Measurements from ENCODE around the gene RNF8.
"Not testable (repeated sequence)": the region's sequence is repeated elsewhere in the genome, so short reads cannot be mapped to it uniquely, and the experiment has no call there.

Gene RNF8, protein sequence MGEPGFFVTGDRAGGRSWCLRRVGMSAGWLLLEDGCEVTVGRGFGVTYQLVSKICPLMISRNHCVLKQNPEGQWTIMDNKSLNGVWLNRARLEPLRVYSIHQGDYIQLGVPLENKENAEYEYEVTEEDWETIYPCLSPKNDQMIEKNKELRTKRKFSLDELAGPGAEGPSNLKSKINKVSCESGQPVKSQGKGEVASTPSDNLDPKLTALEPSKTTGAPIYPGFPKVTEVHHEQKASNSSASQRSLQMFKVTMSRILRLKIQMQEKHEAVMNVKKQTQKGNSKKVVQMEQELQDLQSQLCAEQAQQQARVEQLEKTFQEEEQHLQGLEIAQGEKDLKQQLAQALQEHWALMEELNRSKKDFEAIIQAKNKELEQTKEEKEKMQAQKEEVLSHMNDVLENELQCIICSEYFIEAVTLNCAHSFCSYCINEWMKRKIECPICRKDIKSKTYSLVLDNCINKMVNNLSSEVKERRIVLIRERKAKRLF

GRCh38 chr6:37353761-37354525 is at the start of gene RNF8:
Gene RNF8 (plus strand): TSS chr6:37353983. CDS start chr6:37354165, 182 bp downstream.
- peak; percentile 86 for DNase-seq (ENCODE audit: low read depth)

- DNase-seq (ENCODE audit: low read depth), result no peak
Observed at GRCh38 chr6:37304766-37305165, 49.0 kb upstream of the RNF8 start.

DNA sequence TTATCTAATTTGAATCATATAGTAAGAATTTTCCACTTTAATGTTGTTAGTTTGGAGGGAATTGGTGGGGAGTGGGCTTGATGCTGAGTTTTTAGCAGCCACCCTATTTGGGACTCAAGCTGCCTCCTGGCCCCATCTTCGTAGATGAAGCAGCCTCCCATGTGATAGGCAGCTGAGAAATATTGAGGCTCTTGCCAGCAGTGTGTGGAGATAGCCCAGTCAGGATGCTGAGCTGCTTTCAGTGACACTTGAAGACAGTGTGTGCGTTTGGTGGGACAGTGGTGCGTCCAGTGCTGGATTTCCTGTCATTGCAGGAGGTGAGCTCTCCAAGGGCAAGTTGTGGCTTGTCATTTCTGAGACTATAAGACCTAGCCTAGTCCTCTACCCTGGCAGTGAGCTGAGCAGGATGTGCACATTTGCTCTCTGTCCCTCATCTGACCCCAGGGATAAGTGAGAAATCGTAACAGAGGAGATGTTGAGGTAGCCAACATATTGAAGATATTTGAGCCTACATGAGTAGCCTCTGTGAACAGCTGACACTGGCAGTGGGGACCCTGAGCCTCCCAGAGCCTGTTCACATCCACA is 47.9 kb upstream of the RNF8 start:
- no peak for DNase-seq (ENCODE audit: low read depth)

GRCh38 chr6:37306624-37307222 is 47.1 kb upstream of the RNF8 start:
- no peak for DNase-seq (ENCODE audit: low read depth)

DNA sequence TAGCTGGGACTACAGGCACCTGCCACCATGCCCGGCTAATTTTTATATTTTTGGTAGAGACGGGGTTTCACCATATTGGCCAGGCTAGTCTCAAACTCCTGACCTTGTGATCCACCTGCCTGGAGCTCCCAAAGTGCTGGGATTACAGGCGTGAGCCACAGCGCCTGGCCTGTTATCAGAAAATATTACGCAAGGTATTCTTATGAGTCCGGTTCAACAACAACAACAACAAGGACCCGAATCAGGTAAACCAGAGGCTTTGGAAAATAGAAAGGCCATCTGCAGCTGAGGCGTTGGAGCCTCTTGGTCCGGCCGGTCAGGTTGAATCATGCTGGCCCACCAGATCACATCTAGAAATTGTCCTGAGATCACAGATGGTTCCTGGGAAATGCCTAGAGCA is 46.3 kb upstream of the RNF8 start:
- not testable (repeated sequence) for DNase-seq (ENCODE audit: low read depth)

- DNase-seq (ENCODE audit: low read depth), result peak; percentile 20
Observed at GRCh38 chr6:37308069-37308815, 45.5 kb upstream of the RNF8 start.

- no peak for DNase-seq (ENCODE audit: low read depth)
Observed at GRCh38 chr6:37309046-37309445, 44.7 kb upstream of the RNF8 start.

DNA sequence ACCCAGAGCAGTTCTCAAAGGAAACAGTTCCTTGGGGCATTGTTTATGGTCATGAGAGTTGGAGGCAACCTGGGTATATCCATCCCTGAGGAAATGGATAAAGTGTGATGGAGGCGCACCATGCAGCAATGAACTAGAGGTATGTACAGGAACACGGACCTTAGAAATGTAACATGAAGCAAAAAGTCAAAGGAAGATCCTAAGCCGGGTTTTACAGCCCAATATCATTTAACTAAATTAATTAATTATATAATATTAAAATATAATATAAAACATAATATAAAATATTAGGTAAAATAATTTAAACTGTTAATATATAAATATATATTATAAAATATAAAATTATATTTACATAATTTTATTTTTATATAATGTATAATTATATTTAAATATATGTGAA is 44.1 kb upstream of the RNF8 start:
- DNase-seq (ENCODE audit: low read depth), result no peak

DNA sequence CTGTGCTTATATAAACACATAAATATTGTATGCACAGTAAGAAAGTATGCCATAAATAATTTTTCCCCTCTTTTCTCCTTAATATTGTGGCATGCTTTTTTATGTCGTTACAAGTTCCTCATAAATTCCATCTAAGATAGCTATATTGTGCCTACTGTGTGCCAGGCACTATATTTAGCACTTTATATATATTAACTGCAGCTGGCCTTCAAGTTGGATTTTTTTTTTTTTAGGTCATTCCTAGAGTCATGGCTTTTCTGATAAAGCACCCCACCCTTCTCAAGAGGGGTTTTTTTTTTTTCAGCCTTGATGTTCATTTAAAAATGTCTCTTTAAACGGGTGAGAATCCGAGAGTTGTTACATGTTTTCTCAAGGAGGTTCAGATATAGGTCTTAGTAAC is 42.8 kb upstream of the RNF8 start:
- DNase-seq (ENCODE audit: low read depth), result no peak

DNA sequence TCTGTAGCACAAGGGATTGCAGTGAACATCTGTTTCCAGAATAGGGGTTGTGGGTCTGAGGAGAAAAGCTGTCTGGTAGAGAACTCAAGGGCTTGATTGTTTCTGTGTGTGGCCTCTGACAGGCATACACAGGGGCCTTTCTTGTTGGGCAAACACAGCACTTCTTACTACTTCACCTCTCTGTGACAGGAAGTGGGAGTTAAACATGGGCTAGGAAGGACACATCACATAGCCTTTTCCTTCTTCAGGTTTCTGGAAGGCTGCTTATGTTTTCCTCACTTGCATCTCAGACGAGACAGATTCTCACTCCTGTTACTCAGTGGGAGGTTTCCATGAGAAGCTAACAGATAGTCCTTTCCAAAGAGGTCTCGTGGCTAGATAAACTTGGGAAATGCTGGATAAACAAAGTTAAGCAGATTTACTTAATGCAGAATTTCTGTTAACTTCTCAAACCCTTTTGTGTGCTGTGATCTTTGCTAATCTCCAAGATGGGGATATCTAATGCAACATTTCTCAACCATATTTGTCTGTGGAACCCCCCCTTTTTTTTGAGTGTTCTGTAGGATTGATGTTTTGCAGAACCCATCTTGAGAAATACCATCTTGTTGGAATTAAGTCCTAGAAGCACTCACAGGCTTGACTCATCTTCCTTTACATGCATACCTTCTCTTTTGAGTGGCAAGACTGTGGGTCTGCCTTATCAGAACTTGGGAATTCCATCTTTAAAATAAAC is 41.9 kb upstream of the RNF8 start:
- peak; percentile 80 for DNase-seq (ENCODE audit: low read depth)

DNA sequence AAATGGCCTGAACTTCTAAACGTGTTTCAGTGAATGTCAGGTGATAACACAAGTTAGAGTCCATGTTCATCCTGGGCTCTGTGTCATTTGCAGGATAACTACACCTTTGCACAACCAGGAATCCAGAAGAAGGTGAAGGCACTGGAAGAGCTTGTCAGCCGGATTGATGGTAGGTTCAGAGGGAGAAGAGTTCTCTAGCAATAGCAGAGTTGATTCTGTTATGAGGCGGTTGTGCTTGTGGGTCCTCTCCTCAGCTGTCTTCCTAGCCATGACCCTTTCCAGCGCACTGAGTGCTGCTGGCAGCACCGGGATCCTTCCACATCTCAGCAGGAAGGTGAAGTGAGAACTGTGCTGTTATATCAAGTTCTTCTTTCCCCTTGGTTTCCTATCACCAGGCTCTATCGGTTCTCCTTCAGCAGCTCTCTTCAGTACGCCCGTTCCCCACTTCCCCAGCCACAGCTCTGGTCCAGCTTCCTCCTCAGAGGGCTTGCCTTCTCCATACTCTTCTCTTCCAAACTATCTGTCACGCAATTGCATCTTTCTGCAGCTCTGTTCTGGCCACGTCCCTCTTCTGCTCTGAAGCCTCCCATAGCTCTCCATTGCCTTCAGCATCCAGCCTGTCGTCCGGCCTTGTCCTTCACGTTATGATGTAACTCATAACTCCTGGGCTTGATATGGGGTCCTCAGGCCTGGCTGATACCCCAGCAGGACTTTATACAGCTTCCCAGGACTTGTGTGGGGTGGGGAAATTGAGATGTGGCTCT is 39.9 kb upstream of the RNF8 start:
- no peak for DNase-seq (ENCODE audit: low read depth)

- DNase-seq (ENCODE audit: low read depth), result peak; percentile 47
Observed at GRCh38 chr6:37314487-37315156, 39.2 kb upstream of the RNF8 start.

DNA sequence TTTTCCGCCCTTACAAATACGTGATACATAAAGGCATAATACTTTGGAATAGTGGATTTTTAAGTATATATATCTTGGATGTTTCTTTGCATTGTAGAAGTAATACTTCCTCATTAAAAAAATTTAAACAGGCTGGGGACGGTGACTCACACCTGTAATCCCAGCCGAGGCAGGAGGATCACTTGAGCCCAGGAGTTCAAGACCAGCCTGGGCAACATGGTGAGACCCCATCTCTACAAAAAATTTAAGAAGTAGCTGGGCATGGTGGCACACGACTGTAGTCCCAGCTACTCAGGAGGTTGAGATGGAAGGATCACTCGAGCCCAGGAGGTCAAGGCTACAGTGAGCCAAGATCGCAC is 38.6 kb upstream of the RNF8 start:
- no peak for DNase-seq (ENCODE audit: low read depth)

- no peak for DNase-seq (ENCODE audit: low read depth)
Observed at GRCh38 chr6:37316071-37316470, 37.7 kb upstream of the RNF8 start.

- no peak for DNase-seq (ENCODE audit: low read depth)
Observed at GRCh38 chr6:37317312-37318038, 36.3 kb upstream of the RNF8 start.

GRCh38 chr6:37319156-37319555 is 34.6 kb upstream of the RNF8 start:
- DNase-seq (ENCODE audit: low read depth), result peak; percentile 28

DNA sequence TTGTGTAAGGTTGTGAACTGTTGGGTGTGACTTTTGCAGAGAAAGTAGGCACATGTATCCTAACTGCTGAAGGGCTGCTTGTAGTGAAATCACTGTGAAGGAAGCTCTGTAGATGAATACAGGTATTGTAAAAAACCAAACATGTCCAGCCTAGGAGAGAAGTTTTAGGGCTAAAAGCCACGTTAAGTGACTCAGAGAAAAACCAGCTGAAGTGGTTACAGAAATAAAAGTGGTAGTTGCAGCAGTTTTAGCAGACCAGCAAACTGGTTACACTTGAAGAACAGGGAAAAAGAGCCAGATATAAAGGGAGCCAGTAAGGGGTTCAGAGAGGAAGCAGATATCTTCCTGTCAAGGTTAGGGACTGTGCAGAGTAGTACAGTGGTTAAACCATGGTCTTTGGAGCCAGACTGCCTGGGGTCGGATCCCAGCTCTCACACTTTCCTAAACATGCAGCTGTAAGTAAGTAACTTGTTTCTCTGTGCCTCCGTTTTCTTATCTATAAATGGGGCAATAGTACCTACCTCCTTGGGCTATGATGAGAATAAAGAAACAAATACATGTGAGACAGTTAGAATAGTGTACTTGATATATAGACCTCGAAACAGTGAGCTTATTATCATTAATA is 33.8 kb upstream of the RNF8 start:
- DNase-seq (ENCODE audit: low read depth), result peak; percentile 18

DNA sequence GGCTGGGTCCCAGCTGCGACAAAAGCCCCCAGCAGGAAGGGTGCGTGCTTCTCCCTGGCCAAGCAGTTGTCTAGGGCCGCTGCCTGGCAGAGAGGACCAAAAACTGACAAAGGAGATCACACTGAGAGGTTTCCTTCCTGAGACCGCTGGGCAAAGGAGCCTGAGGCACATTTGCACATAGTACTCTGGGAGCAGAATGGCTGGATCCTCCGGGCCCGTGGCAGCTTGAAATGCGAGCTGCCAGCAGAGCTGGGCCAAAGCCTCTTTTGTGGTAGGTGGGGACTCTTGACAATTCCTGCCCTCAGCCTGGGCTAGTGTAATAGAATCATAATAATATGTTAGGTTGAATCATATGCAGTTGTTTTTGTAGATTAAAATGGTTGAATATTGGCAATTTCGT is 33.1 kb upstream of the RNF8 start:
- DNase-seq (ENCODE audit: low read depth), result no peak

DNA sequence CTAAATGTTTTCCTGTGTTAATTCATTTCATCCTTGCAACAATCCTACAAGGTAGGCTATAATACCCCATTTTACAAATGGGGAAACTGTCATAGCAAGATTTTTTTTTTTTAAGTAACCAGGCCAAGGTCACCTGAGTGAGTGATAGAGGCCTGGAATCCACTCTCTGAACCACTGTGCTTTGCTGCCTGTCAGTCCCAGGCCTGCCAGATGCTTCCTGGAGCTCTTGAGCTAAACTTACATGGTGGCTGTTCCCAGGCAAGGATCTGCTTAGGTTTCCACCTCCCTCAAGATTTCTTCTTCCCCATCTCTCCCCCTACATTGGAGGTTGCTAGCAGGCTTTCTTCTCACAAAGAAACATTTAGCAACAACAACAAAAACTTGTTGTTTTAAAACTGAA is 32.7 kb upstream of the RNF8 start:
- DNase-seq (ENCODE audit: low read depth), result no peak
